GM11168 (cell line): Measurements from ENCODE around the gene SEMA3B.
"Not testable (repeated sequence)": the region's sequence is repeated elsewhere in the genome, so short reads cannot be mapped to it uniquely, and the experiment has no call there.

ENCODE experiments used
- in situ Hi-C: fragments of 300-500 bp; cut with MboI; formaldehyde crosslinking; loops from one replicate; pipeline ENCODE4 v1.12.0; 2022; ENCODE audit warnings: low sequenced_read_pairs; ENCODE audit not compliant: unreplicated experiment

Gene SEMA3B

DNA sequence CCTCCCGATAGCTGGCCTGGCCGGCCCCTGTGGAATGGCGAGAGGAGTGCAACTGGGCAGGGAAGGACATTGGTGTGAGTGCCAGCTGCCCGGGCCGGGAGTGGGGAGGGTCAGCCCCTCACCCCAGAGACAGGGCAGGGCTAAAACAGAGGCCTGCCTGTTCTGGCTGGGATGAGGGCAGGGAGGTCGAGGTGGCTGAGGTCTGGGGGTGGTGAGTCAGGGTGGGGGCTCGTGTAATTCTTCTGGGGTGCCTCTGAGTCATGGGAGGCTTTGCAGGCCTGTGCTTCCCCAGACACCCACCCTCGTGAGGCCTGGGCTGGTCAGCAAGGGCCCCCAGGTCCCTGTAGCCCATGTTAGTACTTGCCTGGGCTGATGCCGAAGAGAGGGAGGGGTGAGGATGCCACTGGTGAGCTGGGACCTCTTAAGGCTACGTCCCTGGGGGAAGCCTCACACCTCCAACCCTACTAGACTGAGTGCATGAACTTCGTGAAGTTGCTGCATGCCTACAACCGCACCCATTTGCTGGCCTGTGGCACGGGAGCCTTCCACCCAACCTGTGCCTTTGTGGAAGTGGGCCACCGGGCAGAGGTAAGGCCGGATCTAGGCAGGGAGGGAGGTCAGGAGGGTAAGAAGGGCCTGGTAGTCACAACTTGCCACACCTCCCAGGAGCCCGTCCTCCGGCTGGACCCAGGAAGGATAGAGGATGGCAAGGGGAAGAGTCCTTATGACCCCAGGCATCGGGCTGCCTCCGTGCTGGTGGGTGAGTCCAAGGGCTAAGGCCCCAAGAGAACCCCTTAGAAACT is 1.7 kb downstream of the SEMA3B start:
- in situ Hi-C loops: no loop called here

DNA sequence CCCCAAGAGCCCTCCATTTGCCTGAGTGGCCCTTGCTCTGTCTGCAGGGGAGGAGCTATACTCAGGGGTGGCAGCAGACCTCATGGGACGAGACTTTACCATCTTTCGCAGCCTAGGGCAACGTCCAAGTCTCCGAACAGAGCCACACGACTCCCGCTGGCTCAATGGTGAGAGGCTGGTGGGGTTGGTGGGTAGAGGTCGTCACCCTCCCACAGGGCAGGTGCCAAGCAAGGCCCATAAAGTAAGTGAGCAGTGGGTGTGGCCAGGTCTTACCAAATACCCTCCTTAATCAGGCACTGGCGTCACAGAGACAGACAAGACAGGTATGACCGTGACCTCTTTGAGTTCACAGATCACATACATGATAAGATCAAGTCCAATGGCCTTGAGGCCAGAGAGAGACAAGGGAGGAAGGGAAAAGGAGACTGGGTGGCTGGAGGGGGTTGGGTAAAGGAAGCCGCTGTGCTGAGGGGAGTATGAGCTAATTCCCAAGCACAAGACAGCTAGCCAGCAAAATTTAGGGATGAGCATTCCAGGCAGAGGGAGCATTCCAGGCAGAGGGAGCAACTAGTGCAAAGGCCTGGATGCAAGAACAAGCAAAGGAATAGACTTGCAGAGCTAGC is 2.5 kb downstream of the SEMA3B start:
- in situ Hi-C loops: no loop called here

DNA sequence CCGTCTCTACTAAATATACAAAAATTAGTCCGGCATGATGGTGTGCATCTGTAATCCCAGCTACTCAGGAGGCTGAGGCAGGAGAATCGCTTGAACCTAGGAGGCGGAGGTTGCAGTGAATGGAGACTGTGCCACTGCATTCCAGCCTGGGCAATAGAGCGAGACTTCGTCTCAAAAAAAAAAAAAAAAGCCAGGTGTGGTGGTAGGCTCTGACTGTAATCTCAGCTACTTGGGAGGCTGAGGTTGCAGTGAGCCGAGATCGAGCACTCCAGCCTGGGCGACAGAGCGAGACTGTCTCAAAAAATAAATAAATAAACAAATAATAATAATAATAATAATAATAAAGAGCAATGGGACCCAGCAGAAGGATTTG is 3.6 kb downstream of the SEMA3B start:
- in situ Hi-C loops: not testable (repeated sequence)

DNA sequence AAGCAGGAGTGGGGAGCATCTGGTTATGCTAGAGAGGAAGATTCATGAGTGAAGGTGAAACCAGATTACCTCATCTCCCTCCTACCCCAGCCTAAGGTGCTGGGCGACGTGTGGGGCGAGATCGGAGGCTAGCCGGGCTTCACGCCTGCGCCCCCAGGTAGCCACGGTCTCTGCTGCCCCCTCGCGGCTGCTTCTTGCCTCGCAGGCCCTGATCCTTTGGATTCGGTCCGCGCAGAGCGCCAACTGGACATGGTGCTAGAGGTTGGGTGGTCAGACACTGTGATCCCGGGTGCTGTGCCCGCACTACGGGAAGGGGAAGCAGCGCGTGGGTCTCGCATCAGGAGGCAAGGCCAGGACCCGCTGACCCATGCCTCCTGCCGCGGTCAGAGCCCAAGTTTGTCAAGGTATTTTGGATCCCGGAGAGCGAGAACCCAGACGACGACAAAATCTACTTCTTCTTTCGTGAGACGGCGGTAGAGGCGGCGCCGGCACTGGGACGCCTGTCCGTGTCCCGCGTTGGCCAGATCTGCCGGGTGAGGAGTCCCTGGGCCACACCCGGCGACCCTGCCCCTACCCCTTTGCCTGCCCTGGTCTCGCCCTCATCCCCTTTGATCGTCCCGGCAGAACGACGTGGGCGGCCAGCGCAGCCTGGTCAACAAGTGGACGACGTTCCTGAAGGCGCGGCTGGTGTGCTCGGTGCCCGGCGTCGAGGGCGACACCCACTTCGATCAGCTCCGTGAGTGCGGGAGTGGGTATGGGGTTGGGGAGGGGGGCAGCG is 4.2 kb downstream of the SEMA3B start:
- in situ Hi-C loops: no loop called here

DNA sequence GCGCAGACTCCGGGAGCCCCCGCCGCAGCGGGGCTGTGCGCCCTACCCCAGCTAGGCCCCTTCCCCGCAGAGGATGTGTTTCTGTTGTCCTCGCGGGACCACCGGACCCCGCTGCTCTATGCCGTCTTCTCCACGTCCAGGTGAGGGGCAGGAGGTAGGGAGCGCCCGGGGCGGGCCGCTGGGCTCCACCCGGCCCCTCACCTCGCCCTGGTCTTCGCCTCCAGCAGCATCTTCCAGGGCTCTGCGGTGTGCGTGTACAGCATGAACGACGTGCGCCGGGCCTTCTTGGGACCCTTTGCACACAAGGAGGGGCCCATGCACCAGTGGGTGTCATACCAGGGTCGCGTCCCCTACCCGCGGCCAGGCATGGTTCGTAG is 4.7 kb downstream of the SEMA3B start:
- in situ Hi-C loops: no loop called here

DNA sequence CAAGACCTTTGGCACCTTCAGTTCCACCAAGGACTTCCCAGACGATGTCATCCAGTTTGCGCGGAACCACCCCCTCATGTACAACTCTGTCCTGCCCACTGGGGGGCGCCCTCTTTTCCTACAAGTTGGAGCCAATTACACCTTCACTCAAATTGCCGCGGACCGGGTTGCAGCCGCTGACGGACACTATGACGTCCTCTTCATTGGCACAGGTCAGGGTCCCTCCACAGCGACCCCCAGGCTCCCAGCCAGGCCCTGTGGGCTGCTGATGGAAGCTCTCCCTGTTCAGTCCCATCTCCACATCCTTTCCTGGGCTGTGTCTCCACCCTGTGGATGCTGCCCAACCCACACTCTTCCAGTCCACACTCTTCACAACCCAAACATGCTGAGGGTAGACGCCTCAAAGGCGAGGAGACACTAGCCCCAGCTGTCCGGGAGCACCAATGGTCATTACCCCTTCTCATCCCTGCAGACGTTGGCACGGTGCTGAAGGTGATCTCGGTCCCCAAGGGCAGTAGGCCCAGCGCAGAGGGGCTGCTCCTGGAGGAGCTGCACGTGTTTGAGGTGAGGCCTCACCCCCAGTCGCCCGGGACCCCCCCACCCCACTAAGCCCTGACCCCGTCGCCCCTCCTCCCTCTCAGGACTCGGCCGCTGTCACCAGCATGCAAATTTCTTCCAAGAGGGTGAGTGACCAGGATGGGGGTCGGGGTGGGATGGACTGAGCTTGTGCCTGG is 5.6 kb downstream of the SEMA3B start:
- in situ Hi-C loops: no loop called here

DNA sequence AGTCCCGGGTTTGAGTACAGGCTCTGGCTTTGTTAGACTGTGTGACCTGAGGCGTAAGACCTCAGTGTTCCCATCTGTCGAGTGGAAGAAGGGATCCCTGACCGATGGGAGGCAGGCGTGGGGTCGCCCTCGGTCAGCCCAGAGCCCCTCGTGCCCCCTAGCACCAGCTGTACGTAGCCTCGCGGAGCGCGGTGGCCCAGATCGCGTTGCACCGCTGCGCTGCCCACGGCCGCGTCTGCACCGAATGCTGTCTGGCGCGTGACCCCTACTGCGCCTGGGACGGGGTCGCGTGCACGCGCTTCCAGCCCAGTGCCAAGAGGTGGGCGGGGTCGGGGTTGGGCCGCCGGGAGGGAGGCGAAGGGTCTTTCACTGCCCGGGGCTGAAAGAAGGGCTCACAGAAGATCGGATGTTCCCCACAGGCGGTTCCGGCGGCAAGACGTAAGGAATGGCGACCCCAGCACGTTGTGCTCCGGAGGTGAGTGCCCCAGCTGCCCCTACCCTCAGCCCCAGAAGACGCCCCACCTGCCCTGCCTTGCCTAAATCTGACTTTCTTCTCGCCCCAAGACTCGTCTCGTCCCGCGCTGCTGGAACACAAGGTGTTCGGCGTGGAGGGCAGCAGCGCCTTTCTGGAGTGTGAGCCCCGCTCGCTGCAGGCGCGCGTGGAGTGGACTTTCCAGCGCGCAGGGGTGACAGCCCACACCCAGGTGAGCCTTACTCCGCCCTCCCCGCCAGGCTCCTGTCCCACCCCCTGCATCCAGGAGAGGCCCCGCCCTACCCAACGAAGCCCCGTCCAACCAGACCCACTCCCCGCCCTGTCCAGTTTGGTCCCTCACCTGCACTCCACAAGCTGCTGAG is 6.4 kb downstream of the SEMA3B start:
- in situ Hi-C loops: no loop called here

DNA sequence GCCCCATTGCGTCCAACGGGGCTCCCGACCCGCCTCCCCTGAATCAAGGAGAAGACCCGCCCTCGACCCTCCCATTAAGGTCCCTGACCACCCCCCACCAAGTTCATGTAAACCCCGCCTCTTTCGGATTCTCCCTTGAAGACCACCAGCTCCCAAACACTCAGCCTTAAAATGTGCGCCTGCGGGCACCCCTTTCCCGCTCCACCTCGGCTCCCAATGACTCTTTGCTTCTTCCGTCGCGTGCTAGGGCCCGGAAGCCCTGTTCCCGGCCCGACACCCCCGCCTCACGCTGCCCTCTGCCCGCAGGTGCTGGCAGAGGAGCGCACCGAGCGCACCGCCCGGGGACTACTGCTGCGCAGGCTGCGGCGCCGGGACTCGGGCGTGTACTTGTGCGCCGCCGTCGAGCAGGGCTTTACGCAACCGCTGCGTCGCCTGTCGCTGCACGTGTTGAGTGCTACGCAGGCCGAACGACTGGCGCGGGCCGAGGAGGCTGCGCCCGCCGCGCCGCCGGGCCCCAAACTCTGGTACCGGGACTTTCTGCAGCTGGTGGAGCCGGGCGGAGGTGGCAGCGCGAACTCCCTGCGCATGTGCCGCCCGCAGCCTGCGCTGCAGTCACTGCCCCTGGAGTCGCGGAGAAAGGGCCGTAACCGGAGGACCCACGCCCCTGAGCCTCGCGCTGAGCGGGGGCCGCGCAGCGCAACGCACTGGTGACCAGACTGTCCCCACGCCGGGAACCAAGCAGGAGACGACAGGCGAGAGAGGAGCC is 7.2 kb downstream of the SEMA3B start:
- in situ Hi-C loops: no loop called here

DNA sequence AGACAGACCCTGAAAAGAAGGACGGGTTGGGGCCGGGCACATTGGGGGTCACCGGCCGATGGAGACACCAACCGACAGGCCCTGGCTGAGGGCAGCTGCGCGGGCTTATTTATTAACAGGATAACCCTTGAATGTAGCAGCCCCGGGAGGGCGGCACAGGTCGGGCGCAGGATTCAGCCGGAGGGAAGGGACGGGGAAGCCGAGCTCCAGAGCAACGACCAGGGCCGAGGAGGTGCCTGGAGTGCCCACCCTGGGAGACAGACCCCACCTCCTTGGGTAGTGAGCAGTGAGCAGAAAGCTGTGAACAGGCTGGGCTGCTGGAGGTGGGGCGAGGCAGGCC is 7.8 kb downstream of the SEMA3B start:
- in situ Hi-C loops: no loop called here

DNA sequence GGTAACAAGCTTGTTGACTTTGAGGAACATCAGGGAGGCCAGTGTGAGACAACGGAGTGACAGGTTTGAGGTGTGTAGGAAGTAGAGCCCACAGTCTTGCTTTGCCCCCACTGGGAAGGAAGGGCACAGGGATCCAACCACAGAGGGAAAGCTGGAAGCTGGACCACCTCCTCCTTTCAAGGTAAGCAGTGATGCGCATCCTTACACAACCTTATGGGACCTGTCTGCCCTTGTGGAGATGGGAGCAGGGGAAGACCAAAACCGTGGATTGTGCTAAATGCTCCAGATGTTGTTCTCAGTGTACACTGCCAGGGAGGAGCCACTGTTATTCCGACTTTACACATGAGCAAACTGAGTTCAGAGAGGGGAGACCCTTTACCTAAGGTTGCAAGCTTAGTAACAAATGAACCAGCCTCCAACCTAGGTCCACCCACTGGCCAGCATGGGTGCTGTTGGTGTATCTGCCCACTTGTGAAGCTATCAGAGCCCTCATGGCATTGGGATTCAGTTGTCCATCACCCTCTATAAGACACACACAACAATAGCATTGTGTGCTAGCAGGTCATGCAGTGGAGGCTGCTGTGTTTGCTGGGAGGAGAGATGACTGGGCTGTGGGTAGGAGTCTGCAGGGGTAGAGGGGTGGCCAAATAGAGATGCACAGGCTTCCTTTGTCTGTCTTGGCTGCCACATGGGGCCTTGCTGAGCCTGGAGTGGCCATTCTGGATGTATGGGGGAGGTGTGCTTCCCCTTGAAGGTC is 9.4 kb downstream of the SEMA3B start:
- in situ Hi-C loops: no loop called here

DNA sequence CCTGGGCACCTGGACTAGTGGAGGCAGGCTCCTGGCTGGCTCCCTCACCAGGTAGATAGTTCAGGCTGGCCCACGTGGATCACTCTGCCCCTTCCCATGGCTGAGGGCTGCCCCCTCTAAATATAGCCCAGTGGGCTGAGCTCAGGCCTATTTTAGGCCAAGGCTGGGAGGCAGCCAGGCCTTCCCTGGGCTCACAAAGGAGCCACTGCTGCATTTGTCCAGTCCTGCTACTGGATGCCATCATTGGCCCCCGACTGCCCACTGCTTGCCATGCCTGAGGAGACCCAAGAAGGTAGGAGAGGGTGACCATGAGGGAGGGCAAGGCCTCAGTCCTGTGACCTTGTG is 9.9 kb downstream of the SEMA3B start, which contains the start of gene LSMEM2:
TSS of gene LSMEM2 (plus strand) at position 208 of the 345 bp plus-strand sequence. CDS start at position 235, 27 bp downstream.
- in situ Hi-C loops: no loop called here

DNA sequence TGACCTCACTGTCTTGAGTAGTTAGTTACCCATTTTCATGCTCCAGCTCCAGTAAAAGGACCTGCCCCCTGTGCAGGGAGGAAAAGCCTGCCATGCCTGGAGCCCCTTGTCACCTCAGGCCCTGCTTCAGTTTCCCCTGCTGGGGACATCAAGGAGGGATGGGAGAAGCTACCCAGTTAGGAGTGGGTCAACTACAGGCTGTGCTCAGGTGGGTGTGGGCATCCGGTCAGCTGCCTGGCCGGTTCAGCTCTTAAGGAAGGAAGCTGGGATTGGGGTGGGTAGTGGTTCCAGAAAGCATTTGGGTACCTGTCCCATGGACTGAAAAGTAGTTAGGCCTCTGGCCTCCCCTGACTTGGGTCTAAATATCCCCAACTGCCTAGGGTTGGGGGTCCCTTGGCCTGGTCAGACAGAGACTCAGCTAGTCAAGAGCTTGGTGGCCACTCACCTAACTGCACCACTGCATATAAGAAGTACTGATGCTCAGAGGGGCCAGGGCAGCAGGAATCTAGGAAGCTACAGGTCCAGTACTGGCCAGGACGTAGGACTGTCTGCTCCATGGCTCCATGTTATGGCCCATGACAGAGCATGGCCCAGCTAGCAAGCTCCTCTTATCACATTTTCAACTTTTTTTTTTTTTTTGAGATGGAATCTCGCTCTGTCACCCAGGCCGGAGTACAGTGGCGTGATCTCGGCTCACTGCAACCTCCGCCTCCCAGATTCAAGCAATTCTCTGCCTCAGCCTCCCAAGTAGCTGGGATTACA is 10.5 kb downstream of the SEMA3B start:
- in situ Hi-C loops: no loop called here

DNA sequence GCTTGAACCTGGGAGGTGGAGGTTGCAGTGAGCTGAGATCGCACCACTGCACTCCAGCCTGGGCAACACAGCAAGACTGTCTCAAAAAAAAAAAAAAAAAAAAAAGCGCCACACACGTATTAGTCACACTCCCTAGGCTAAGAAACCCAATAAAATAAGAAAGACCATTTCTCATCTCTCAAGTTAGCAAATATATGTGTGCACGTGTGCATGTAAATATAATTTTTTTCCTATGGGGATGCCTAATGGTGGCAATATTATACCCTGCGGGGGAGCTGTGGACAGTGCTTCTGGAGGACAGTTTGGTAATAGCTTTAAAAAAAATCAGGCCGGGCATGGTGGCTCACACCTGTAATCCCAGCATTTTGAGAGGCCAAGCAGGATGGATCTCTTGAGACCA is 15.2 kb downstream of the SEMA3B start:
- in situ Hi-C loops: not testable (repeated sequence)

DNA sequence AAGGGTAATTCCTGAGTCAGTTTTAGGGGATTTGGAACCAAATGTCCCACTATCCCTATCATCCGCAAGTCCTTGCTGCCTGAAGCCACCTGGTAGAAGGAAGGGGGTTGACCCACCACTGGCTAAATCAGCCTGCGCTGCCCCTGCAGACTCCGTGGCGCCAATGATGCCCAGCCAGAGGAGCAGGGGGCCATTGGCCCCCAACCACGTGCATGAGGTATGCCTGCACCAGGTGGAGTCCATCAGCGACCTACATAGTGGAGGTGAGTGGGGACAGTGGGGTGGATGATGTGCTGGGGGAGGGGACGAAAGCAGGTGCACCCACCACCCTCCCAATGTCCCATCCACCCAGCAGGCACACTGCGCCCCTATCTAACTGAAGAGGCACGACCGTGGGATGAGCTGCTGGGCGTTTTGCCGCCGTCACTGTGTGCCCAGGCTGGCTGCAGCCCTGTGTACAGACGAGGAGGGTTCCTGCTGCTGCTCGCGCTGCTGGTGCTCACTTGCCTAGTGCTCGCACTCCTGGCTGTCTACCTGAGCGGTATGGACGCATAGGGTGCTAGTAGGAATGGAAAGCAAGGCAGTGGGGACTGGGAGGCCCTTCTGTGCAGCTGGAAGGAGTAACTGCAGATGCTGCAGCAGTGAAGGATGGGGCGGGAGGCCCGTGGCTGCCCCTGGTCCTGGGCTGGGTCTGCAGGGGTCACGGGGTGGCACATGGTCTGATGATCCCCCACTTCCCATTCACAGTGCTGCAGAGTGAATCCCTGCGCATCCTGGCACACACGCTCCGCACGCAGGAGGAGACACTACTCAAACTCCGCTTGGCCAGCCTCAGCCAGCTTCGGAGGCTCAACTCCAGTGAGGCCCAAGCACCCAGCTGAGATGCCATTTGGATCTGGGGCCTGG is 17.6 kb downstream of the SEMA3B start:
- in situ Hi-C loops: no loop called here

DNA sequence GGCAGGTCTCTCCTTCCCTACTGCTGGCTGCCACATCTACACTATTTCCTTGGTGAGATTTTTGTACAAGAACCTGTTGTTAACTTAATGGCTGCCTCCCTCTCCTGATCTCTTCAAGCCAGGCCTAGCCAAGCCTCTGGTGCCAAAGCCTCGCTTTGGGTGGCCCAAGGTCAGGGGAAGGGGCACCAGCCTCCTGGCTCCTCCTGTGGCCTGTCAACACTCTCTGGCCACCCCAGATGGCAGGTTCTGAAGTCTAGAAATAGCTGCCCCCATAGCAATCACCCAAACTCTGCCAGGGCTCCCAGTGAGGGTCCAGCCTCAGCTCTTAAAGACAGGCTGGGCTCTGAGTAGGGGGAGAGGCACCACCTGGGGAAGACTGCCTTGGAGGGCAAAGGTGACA is 18.3 kb downstream of the SEMA3B start:
- in situ Hi-C loops: no loop called here

DNA sequence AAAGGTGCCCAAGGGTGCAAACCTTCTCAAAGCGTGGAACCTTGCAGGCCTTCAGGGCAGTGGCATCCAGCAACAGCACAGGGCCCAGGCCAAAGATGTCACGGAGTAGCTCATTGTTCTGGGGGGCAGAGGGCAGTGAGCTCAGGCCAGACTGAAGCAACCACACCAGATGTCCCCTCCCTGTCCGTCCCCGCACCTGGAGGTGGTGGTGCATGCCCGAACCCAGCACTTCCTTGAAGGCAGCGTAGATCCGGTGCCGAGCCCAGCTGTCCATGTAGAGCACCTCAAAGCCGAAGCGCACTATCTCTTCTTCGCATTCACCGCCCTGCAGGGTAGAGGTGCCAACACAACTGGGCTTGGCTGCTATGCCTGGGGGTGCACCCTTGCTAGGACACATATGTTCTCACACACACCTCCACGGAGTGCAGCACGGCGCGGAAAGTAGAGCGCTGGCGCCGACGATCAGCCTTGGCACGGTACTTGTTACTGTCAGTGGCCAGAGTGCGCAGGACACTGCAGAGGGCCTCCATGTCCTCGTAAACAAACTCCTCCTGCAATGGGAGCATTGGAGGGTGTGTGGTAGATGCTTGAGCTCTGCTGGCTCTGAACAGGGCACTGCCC is 19.6 kb downstream of the SEMA3B start:
- in situ Hi-C loops: no loop called here
